PC-3 (cell line): ENCODE data around the gene MRGPRD.

Experiments used
- CTCF ChIP-seq: fragments of 300-600 bp; sonication (generic); conservative IDR thresholded peaks from 2 replicates; pipeline ENCODE4 v1.5.1; 2017; ENCODE audit warnings: antibody characterized with exemption, low read depth, mild to moderate bottlenecking, low read length
- EZH2 ChIP-seq: fragments of 300-600 bp; sonication (generic); IDR thresholded peaks from one replicate; pipeline ENCODE4 v1.6.1; 2017; ENCODE audit warnings: antibody characterized with exemption, mild to moderate bottlenecking, low read length; ENCODE audit not compliant: unreplicated experiment
- EZH2phosphoT487 ChIP-seq: fragments of 300-600 bp; sonication (generic); IDR thresholded peaks from 2 replicates; pipeline ENCODE4 v1.6.1; 2018; ENCODE audit warnings: mild to moderate bottlenecking, antibody characterized with exemption, low read length, borderline replicate concordance

GRCh38 chr11:68976095-68976494 is 4.7 kb downstream of the MRGPRD start:
- TF ChIP-seq CTCF (no peak), EZH2 (no peak), EZH2phosphoT487 (no peak)
